ENCODE results near the gene TBC1D1. TPM values are rescaled to one million over a fixed set of nuclear protein-coding genes. Genes with fewer than 3 reads are reported as not detected.

The TBC1D1 gene
- polyA plus RNA-seq, 1 donor from 2014 or later, result 23.2 TPM

GRCh38 chr4:38062776-38063097 is 171.9 kb downstream of the TBC1D1 start:
- no peak overlapping the region for H2AFZ ChIP-seq (ENCODE audit: low read depth, low read length)
- H3K27ac ChIP-seq (ENCODE audit: low read length), result no peak overlapping the region
- no peak overlapping the region for H3K4me2 ChIP-seq (ENCODE audit: low read length)
- no peaks in the 10 kb centered on the region for H3K9me2 ChIP-seq (ENCODE audit: insufficient read depth, low read length)
- H3K27me3 ChIP-seq (ENCODE audit: insufficient read depth, low read depth, low read length), result no peaks in the 10 kb centered on the region
- TF ChIP-seq TAF1 (IDR thresholded peaks at IDR 0.05; ENCODE audit: low read depth), result no peak
- no peak for TF ChIP-seq POLR2AphosphoS5 (IDR thresholded peaks at IDR 0.05)
- TF ChIP-seq REST (IDR thresholded peaks at IDR 0.05; ENCODE audit: borderline replicate concordance), result no peak
- no peak for TF ChIP-seq MXI1 (conservative IDR thresholded peaks at IDR 0.05; ENCODE audit: poor library complexity, severe bottlenecking)
- no peak for TF ChIP-seq SMC3 (conservative IDR thresholded peaks at IDR 0.05; ENCODE audit: poor library complexity)
- no peak for TF ChIP-seq CTCF (IDR thresholded peaks at IDR 0.05; ENCODE audit: poor library complexity, severe bottlenecking)
- TF ChIP-seq RAD21 (conservative IDR thresholded peaks at IDR 0.05), result no peak
- no peak for TF ChIP-seq EP300 (conservative IDR thresholded peaks at IDR 0.05; ENCODE audit: poor library complexity, severe bottlenecking)
- no peak for TF ChIP-seq EZH2 (IDR thresholded peaks at IDR 0.05; ENCODE audit: borderline replicate concordance, insufficient read depth, low read length, poor library complexity, severe bottlenecking)
- H4K20me1 ChIP-seq (ENCODE audit: insufficient read depth), result no peaks in the 10 kb centered on the region
- H3K36me3 ChIP-seq (ENCODE audit: insufficient read depth, low read length), result no peaks in the 10 kb centered on the region
- H3F3A ChIP-seq (ENCODE audit: insufficient read depth, low read length, poor library complexity, severe bottlenecking), result no peaks in the 10 kb centered on the region
- H3K9ac ChIP-seq (ENCODE audit: low read length), result no peak overlapping the region
- H3K9me3 ChIP-seq (ENCODE audit: low read length), result no peaks in the 10 kb centered on the region
- H3K79me2 ChIP-seq (replicated peaks; ENCODE audit: insufficient read depth, low read length), result no peaks in the 10 kb centered on the region
- no peak overlapping the region for H3K4me3 ChIP-seq (ENCODE audit: low read length)

- no peak overlapping the region for H3K4me2 ChIP-seq (ENCODE audit: low read length)
- H3K79me2 ChIP-seq (replicated peaks; ENCODE audit: insufficient read depth, low read length), result no peaks in the 10 kb centered on the region
- H3K9ac ChIP-seq (ENCODE audit: low read length), result no peak overlapping the region
- no peaks in the 10 kb centered on the region for H3K9me2 ChIP-seq (ENCODE audit: insufficient read depth, low read length)
- no peak overlapping the region for H3K4me3 ChIP-seq (ENCODE audit: low read length)
- no peak overlapping the region for H2AFZ ChIP-seq (ENCODE audit: low read depth, low read length)
- no peaks in the 10 kb centered on the region for H3F3A ChIP-seq (ENCODE audit: insufficient read depth, low read length, poor library complexity, severe bottlenecking)
- H3K9me3 ChIP-seq (ENCODE audit: low read length), result no peaks in the 10 kb centered on the region
- H3K36me3 ChIP-seq (ENCODE audit: insufficient read depth, low read length), result no peaks in the 10 kb centered on the region
- H3K27ac ChIP-seq (ENCODE audit: low read length), result no peak overlapping the region
- TF ChIP-seq EZH2 (IDR thresholded peaks at IDR 0.05; ENCODE audit: borderline replicate concordance, insufficient read depth, low read length, poor library complexity, severe bottlenecking) (no peak), TAF1 (IDR thresholded peaks at IDR 0.05; ENCODE audit: low read depth) (no peak), CTCF (IDR thresholded peaks at IDR 0.05; ENCODE audit: poor library complexity, severe bottlenecking) (no peak), SMC3 (conservative IDR thresholded peaks at IDR 0.05; ENCODE audit: poor library complexity) (no peak), POLR2AphosphoS5 (IDR thresholded peaks at IDR 0.05) (no peak), MXI1 (conservative IDR thresholded peaks at IDR 0.05; ENCODE audit: poor library complexity, severe bottlenecking) (no peak), EP300 (conservative IDR thresholded peaks at IDR 0.05; ENCODE audit: poor library complexity, severe bottlenecking) (no peak), REST (IDR thresholded peaks at IDR 0.05; ENCODE audit: borderline replicate concordance) (no peak), RAD21 (conservative IDR thresholded peaks at IDR 0.05) (no peak)
- H3K27me3 ChIP-seq (ENCODE audit: insufficient read depth, low read depth, low read length), result no peaks in the 10 kb centered on the region
- no peaks in the 10 kb centered on the region for H4K20me1 ChIP-seq (ENCODE audit: insufficient read depth)
Measured at GRCh38 chr4:38065176-38065575, 174.3 kb downstream of the TBC1D1 start.

All from neural cell (in vitro differentiated cells).